Left lung (tissue), 10 donors: Measurements from ENCODE around the gene ARMH3. TPM values are rescaled to one million over a fixed set of nuclear protein-coding genes. Genes with fewer than 3 reads are reported as not detected.

Source experiments
- ATAC-seq: fragments of 200-7000 bp; cut with Tn5 transposase; one replicate; pipeline ENCODE4 v1.9.1; 2020; ENCODE audit warnings: moderate library complexity
- DNase-seq, 4 donors: peaks; one replicate each; pipeline ENCODE4 v3.0.0-alpha.2; 2013 to 2020
- H3K27ac ChIP-seq, 2 donors: fragments of 200-600 bp; sonication (generic) in 1 of 2; one replicate each; pipeline versions ENCODE4 v1.5.0 to v1.8.0; 2020 to 2021
- H3K27me3 ChIP-seq, 2 donors: fragments of 200-600 bp; sonication (generic) in 1 of 2; one replicate each; pipeline versions ENCODE4 v1.5.0 to v1.8.0; 2020 to 2021
- H3K36me3 ChIP-seq, 2 donors: fragments of 200-600 bp; sonication (generic) in 1 of 2; one replicate each; pipeline versions ENCODE4 v1.5.0 to v1.8.0; 2020 to 2021
- H3K4me1 ChIP-seq, 2 donors: fragments of 200-600 bp; one replicate each; pipeline ENCODE4 v1.8.0; 2021
- H3K4me3 ChIP-seq, 2 donors: fragments of 200-600 bp; sonication (generic) in 1 of 2; one replicate each; pipeline versions ENCODE4 v1.5.0 to v1.8.0; 2020 to 2021; ENCODE audit warnings: mild to moderate bottlenecking in 1 of 2
- H3K9me3 ChIP-seq, 2 donors: fragments of 200-600 bp; sonication (generic) in 1 of 2; one replicate each; pipeline versions ENCODE4 v1.5.0 to v1.8.0; 2020 to 2021
- CTCF ChIP-seq, 2 donors: fragments of 200-600 bp; sonication (generic) in 1 of 2; IDR thresholded peaks; one replicate each; pipeline versions ENCODE4 v1.5.0 to v1.8.0; 2021; ENCODE audit warnings: antibody characterized with exemption in 2 of 2
- intact Hi-C, 2 donors: fragments of 100-400 bp; cut with DNase I; formaldehyde crosslinking; loops; one replicate each; pipeline versions ENCODE4 v1.11.2 to v1.14.2; 2022
- polyA plus RNA-seq, 6 donors: library from polyadenylated mRNA; unstranded; fragments of 120-200 nt; gene quantifications; one replicate each; pipeline ENCODE4 v1.2.1, GENCODE V29; 2013; ENCODE audit not compliant: insufficient read length in 6 of 6
- total RNA-seq, 2 donors: library from RNA; stranded (reverse); fragmentation: NEBNext Ultra II Directional; extraction: Animal tissue kit (Norgen Biotek cat#: 25700); gene quantifications; one replicate each; pipeline ENCODE4 v1.2.1, GENCODE V29; 2021
- donor health status: DM: no; HTN: yes; CAD: no.
- donor health status: DM: no; HTN: no; CAD: no.

Gene ARMH3
- total and polyA plus RNA-seq, 8 donors: 19.4 to 26.2 (median 23.4) TPM

GRCh38 chr10:102033787-102034186 is 22.2 kb downstream of the ARMH3 start:
- H3K36me3 ChIP-seq: peaks cover 0 to 90% of the 10 kb centered on the region in 2 donors
- no peak overlapping the region for H3K27ac ChIP-seq
- intact Hi-C loops: no loop called here
- no peak overlapping the region for H3K4me3 ChIP-seq
- no peak for ATAC-seq
- no peak for DNase-seq
- H3K4me1 ChIP-seq: no peaks in the 10 kb centered on the region
- TF ChIP-seq CTCF (IDR thresholded peaks at IDR 0.05): no peak
- H3K9me3 ChIP-seq: no peaks in the 10 kb centered on the region
- H3K27me3 ChIP-seq: no peaks in the 10 kb centered on the region

GRCh38 chr10:102027261-102027660 is 28.7 kb downstream of the ARMH3 start:
- ATAC-seq (no peak), DNase-seq (no peak)
- H3K4me3 ChIP-seq: no peak overlapping the region
- no peaks in the 10 kb centered on the region for H3K27me3 ChIP-seq
- intact Hi-C loops: no loop called here
- no peaks in the 10 kb centered on the region for H3K9me3 ChIP-seq
- H3K4me1 ChIP-seq: peaks cover 0 to 9% of the 10 kb centered on the region in 2 donors
- peaks cover 0 to 97% of the 10 kb centered on the region in 2 donors for H3K36me3 ChIP-seq
- TF ChIP-seq CTCF (IDR thresholded peaks at IDR 0.05): no peak
- no peak overlapping the region for H3K27ac ChIP-seq

DNA sequence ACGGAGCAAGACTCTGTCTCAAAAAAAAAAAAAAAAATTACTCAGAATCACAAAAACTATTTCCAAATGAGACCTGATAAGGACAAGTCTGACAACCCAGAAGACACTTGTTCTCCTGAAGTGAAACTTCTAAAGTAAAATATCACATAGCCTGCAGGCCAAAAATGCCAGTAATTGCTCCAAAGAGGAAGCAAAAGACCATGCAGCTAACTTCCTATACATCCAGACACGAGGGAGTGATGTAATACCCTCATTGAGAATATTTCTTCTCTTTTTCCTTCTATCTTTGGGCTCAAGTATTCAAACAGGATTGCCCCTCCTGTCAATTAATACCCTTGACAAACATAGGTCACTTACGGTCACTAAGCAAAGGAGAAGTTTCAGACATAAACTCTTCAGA is 31.2 kb downstream of the ARMH3 start:
- Histone ChIP-seq H3K9me3 (no peaks in the 10 kb centered on the region), H3K4me3 (no peak overlapping the region), H3K27me3 (no peaks in the 10 kb centered on the region), H3K4me1 (peaks cover 0 to 9% of the 10 kb centered on the region in 2 donors), H3K36me3 (peaks cover 0 to 97% of the 10 kb centered on the region in 2 donors), H3K27ac (peak overlapping the region in 1 of 2 donors; percentile 35)
- intact Hi-C loops: no loop called here
- TF ChIP-seq CTCF (IDR thresholded peaks at IDR 0.05): no peak
- DNase-seq (no peak), ATAC-seq (peak; percentile 26)

- intact Hi-C loops: no loop called here
These were observed 35.0 kb downstream of the ARMH3 start for GRCh38 chr10:102020938-102021337.

DNA sequence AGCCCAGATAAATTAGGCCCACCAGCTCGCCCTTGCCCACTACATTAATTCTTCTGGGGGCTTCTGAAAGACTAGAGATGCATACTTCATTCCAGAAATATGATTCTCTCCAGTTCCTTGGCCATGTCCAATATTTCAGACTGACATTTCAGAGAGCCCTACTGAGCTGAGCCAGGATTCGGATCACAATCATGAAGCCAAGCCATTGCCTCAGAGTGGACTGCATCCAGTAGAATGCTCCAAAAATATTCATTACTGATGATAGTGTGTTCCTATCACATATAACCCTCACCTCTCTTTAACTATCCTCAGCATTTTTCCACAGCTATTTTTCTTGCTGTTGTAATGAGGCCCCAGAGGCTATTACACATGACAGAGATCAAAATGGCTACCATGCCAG is 38.7 kb downstream of the ARMH3 start:
- ATAC-seq (no peak), DNase-seq (no peak)
- Histone ChIP-seq H3K36me3 (peaks cover 0 to 89% of the 10 kb centered on the region in 2 donors), H3K27ac (no peak overlapping the region), H3K4me1 (no peaks in the 10 kb centered on the region), H3K4me3 (no peak overlapping the region), H3K9me3 (no peaks in the 10 kb centered on the region), H3K27me3 (no peaks in the 10 kb centered on the region)
- intact Hi-C loops: loop anchor here in 1 of 2 donors (10.0 kb wide), 1 partner anchor 172 kb away; the partner anchor contains the start of gene KCNIP2
- TF ChIP-seq CTCF (IDR thresholded peaks at IDR 0.05): no peak

More at GRCh38 chr10:102020938-102021337, 35.0 kb downstream of the ARMH3 start:
- ATAC-seq (no peak), DNase-seq (no peak)
- Histone ChIP-seq H3K27ac (no peak overlapping the region), H3K4me3 (no peak overlapping the region), H3K9me3 (no peaks in the 10 kb centered on the region), H3K27me3 (no peaks in the 10 kb centered on the region), H3K36me3 (peaks cover 0 to 98% of the 10 kb centered on the region in 2 donors), H3K4me1 (peaks cover 0 to 9% of the 10 kb centered on the region in 2 donors)
- TF ChIP-seq CTCF (IDR thresholded peaks at IDR 0.05): no peak
